GM15510 (cell line): ENCODE measurements around the gene PAXIP1.

Source experiments
- POLR2A ChIP-seq: IDR thresholded peaks from 3 replicates; pipeline ENCODE4 v1.6.1; 2011; ENCODE audit warnings: borderline replicate concordance; ENCODE audit not compliant: insufficient read length; ENCODE audit errors: extremely low read depth

The PAXIP1 gene

GRCh38 chr7:154975984-154976383 lies 26.9 kb downstream of the PAXIP1 start:
- TF ChIP-seq POLR2A = no peak

- no peak for TF ChIP-seq POLR2A
Observed at GRCh38 chr7:154973381-154973780, 29.5 kb downstream of the PAXIP1 start.

- TF ChIP-seq POLR2A = no peak
Observed at GRCh38 chr7:154968336-154969001, 34.5 kb downstream of the PAXIP1 start.

GRCh38 chr7:154967401-154967955 lies 35.4 kb downstream of the PAXIP1 start:
- TF ChIP-seq POLR2A = no peak

GRCh38 chr7:154965014-154965413 lies 37.9 kb downstream of the PAXIP1 start:
- TF ChIP-seq POLR2A = no peak

GRCh38 chr7:154960063-154960790 lies 42.7 kb downstream of the PAXIP1 start:
- TF ChIP-seq POLR2A = no peak

GRCh38 chr7:154956427-154956826 lies 46.5 kb downstream of the PAXIP1 start:
- no peak for TF ChIP-seq POLR2A

- no peak for TF ChIP-seq POLR2A
Observed at GRCh38 chr7:154953006-154953684, 49.8 kb downstream of the PAXIP1 start.

- no peak for TF ChIP-seq POLR2A
Observed at GRCh38 chr7:154950960-154951359, 52.0 kb downstream of the PAXIP1 start.

GRCh38 chr7:154947604-154948003 lies 55.3 kb downstream of the PAXIP1 start:
- TF ChIP-seq POLR2A = no peak

- TF ChIP-seq POLR2A = no peak
Observed at GRCh38 chr7:154946166-154946565, 56.8 kb downstream of the PAXIP1 start.

- TF ChIP-seq POLR2A = no peak
Observed at GRCh38 chr7:154943906-154944305, 59.0 kb downstream of the PAXIP1 start.

GRCh38 chr7:154942691-154943090 lies 60.2 kb downstream of the PAXIP1 start:
- no peak for TF ChIP-seq POLR2A

- TF ChIP-seq POLR2A = no peak
Observed at GRCh38 chr7:154937837-154938236, 65.1 kb downstream of the PAXIP1 start.

- TF ChIP-seq POLR2A = no peak
Observed at GRCh38 chr7:154931906-154932305, 71.0 kb downstream of the PAXIP1 start.
